DMS53 (cell line): ENCODE results near the gene RNFT2.
A peak's percentile ranks its signal among the peaks of the same experiment; 100 is the strongest.
"Not testable (repeated sequence)": the region's sequence is repeated elsewhere in the genome, so short reads cannot be mapped to it uniquely, and the experiment has no call there.

Experiments
- DNase-seq: peaks from one replicate; lab custom pipeline; 2025; lab: John Stamatoyannopoulos, UW

Gene RNFT2

DNA sequence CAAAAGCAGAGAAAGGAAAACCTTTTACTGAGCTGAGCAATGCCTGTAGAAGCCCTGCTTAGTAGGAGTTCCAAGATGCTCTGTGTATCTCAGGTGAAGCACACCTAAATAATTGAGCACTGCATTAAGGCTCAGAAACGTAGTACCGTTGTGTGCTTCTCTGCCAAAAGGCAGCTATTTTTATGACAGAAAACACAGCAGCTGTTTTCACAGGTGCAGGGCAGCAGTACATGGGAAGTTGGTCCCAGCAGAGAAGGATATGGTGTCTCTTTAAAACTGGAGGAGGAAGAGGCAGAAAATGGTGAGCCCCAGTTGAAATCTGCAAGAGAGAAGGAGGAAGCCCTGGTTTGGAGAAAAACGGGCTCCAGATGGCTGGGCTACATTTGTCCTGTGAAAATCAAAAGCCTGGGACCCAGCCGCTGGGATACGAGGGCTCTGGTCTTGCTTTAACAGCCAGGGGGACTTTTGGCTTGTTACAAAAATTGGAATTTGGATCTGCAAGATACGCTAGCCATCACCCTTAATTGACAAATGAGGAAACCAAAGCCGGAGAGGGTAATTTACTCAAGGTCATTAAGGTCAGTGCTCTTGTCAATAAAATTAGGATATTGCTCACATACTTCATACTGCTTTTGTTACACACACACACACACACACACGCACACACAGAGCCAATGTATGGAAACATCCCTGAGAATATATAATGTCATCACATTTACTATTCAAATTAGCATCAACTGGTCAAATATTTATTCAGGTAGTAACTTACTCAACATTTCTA, 27.6 kb upstream of the RNFT2 start:
- no peak for DNase-seq

GRCh38 chr12:116712458-116713303, 25.4 kb upstream of the RNFT2 start:
- DNase-seq = no peak

- DNase-seq = no peak
Observed at GRCh38 chr12:116713527-116713926, 24.6 kb upstream of the RNFT2 start.

DNA sequence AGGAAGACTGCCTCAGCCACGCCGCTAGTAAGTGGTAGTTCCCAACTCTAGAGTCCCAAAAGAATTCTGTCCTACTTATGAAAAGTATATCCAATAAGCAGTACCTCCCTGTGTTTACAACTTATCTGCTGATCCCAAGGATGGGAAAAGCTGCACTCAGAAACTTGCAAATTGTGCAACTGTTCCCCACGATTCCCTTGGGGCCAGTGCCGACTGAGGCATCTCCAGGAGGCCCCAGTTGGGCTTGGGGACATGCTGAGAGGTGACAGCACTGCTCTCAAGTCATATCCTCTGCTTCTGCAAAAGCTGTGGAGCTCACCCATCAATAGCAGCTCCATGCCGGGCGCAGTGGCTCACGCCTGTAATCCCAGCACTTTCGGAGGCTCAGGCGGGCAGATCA, 23.9 kb upstream of the RNFT2 start:
- no peak for DNase-seq

DNA sequence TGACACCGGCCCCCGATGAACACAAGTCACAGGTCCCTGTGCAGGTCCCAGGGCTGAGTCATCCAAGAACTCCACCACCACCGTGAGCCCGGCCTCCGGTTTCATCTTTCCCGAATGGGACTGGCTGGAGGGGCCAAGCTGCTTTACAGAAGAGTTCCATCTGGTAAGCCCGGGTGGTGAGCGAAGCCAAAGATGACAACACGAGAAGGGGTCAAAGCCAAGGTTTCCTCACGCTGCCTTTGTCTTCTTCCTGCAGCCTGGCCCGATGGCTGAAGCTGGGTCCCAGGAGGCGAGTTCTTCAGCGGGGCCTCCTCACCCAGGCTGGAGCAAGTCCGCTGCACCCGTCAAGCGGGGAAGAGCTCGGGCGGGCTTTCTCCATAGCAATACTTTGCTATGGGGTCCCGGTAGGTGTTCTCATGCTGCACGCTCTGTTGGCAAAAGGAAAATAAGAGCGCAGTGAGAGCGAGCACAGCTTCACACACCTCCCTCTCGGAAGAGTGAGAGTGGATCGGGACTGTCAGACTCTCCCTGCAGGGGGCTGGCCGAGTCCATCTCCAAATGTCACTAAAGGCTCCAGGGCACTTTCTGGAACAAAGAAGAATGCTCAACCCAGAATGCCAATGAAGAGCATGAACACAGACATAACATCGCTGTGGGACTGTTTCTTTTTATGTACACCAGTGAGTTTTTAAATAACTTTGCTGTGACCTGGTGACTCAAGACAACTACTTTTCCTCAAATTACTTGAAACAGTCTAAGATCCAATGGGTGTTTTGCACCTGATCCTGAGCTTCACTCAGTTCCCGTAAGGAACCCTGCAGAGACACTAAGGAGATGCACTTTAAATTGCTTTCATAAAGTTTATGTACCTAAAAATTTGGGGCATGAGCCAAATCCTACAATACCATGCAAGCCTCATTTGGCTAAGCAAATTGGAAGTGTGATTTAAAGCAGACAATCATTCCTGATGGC, 20.4 kb upstream of the RNFT2 start:
- DNase-seq = no peak

DNA sequence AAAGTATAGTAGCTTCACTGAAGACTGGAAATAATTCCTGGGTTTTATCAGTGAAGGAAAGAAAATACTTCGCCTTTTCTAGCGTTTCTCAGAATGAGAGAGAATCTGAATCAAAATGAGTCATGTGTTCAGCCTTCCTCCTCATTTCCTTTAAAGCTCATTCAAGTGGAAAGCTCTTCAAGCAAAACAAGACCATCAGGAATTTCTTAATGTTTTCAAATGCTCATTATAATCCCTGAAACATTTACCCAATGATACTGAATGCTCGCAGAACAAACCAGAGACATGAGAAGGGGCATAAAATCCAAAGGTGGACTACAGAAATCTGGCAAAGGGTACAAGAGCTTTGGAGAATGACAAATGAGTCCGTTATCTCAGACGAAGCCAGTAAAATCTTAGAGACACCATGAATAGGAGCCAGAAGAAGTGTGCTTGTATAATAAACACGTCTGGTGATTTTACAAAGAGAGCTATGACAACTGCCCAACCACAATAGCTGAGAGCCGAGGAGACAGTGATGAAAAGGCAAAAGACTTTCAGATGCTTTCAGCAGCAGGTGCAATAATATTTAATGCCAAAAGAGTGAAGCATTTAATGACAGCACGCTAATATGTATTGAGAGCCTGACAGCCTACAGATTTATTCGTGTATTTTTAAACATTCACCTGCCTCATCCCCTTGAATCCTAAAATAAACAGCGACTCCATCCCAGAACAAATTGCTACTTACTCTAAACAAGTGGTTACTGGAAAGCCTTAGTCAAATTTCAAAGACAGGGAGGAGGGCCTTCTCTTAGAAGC, 19.3 kb upstream of the RNFT2 start:
- DNase-seq = no peak

- no peak for DNase-seq
Observed at GRCh38 chr12:116719731-116720528, 18.2 kb upstream of the RNFT2 start.

DNA sequence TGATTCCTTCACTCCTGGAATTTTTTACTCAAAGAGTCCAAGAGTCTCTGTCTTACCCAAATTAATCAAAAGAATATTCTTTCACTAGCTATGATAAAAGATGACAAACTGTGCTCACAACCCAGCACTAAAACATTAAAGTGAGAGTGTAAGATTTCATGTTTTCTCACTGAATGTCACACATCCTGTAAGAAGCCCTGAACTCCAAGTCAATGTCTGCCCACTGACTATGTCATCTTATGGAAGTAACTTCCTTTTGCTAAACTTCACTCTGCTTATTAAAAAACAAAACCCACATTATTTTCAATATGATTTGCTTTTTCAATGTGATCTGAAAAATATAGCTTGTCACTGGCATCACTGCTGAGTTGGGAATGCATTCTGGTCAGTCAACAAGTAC, 15.9 kb upstream of the RNFT2 start:
- DNase-seq = no peak

DNA sequence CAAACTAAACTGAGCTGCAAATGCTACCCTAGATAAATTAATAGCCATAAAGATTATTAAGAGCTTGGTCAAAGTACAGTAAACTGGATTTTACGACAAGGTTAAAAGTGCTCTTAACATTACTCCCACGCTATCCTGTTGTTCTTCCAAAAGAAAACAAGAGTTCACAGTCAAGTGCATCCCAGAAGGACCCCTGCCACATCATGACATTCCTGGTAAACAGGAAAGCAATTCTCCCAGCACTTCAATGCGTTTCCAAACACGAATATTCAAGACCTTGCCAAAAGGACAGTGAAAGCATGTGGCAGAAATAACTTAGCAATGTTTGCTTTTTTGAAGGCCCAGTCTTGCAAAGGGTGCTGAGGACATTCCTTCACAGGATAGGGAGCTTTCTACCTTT, 11.4 kb upstream of the RNFT2 start:
- DNase-seq = no peak

- DNase-seq = no peak
Observed at GRCh38 chr12:116727261-116727660, 10.9 kb upstream of the RNFT2 start.

DNA sequence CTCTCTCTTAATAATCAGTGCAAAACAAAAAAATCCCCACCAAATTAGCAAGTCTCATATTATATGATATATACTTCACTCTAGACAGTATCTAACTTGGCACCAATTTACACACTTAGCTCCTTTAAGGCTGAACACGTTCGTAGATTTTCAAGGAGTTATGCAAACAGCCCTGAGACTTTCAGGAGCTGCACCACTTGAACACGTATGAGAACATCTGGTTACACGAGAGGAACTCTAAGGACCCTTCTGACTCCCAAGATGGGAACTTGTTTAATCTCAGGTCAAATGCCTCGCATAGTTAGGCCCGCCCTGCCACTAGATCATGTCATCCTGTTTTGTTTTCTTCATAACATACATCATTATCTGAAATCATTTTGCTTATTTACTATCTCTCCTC, 10.2 kb upstream of the RNFT2 start:
- no peak for DNase-seq

GRCh38 chr12:116731801-116732200, 6.3 kb upstream of the RNFT2 start:
- no peak for DNase-seq

GRCh38 chr12:116734156-116734768, 3.9 kb upstream of the RNFT2 start:
- DNase-seq = peak; percentile 38

- no peak for DNase-seq
Observed at GRCh38 chr12:116735084-116735483, 3.0 kb upstream of the RNFT2 start.

GRCh38 chr12:116735951-116736599, 2.0 kb upstream of the RNFT2 start:
- peak; percentile 31 for DNase-seq

- DNase-seq = peak; percentile 51
Observed at GRCh38 chr12:116736962-116737773, 947 bp upstream of the RNFT2 start.

DNA sequence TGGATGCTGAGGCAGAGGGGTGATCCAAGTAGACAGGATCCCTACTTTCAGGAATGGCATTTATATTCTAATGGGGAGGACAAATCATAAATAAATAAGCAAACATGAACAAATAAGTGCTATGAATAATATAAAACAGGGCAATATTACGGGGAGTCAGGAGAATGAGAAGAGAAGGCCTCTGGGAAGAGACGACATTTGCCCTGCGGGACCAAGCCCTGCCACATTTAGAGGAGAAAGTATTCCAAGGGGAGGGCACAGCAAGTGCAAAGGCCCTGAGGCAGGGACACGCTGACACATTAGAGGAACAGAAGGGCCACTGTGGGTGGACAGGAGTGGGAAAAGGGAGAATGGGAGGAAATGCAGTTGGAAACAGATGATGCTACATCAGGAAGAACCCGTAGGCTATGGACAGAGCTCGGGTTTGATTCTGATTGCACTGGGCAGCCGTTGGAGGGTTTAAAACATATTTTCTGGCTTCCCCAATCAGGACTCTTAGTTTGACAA, 1.3 kb downstream of the RNFT2 start:
- DNase-seq = no peak

DNA sequence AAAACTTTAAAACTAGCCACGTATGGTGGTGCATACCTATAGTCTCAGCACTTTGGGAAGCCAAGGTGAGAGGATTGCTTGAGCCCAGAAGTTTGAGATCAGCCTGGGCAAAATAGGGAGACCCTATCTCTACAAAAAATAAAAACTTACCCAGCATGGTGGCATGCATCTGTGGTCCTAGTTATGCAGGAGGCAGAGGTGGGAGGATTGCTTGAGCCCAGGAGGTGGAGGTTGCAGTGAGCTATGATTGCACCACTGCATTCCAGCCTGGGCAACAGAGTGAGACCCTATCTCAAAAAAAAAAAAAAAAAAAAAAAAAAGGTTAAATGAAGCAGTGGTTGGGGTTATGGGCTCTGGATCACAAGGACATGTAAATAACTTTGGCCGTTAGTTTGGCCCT, 4.7 kb downstream of the RNFT2 start:
- DNase-seq = not testable (repeated sequence)
